Cerebellar cortex (tissue), 1 donor: ENCODE measurements around the gene RAB39A.

Experiments used
- DNase-seq: peaks from one replicate; pipeline ENCODE4 v3.0.0-alpha.2; 2015; ENCODE audit warnings: low spot score

Gene RAB39A

DNA sequence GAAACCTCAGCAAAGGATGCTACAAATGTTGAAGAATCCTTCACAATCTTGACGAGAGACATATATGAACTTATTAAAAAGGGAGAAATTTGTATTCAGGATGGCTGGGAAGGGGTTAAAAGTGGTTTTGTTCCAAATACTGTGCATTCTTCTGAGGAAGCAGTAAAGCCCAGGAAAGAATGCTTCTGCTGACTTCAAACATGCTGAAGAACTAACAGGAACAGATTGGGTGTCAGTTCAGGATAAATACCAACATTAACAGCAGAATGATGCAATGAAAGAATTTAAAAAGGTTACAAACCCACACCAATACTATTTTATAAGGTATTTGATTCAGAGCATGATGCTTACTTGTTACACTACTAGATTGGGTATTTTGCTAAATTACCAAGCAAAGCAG is 33.9 kb downstream of the RAB39A start:
- no peak for DNase-seq

DNA sequence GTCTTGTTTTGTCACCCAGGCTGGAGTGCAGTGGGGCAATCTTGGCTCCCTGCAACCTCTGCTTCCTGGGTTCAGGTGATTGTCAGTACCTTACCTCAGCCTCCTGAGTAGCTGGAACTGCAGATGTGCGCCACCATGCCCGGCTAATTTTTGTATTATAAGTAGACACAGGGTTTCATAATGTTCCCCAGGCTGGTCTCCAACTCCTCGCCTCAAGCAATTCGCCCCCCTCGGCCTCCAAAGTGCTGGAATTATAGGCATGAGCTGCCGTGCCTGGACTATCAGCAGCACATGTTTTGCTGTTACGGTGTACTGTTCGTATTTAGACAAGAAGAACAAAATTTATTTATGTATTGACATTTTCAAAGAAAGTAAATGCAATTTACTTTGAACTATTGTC is 34.8 kb downstream of the RAB39A start:
- DNase-seq = no peak

DNA sequence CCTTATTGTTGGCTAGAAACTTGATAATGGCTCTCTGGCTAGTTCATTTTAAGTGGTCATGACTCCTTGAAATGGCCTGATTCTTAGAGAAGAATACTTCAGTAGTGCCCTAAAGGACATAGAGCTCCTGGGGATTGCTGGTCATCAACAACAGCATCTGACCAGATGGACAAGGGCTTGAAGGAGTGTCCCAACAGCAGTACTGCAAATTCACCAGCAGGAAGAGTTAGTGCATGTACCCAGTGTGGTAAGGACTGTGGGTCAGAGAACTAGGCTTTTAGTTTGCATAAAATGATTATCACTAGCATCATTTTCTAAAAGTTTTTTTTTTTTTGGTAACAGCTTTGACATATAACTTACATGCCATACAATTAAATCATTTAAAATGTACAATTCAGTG is 41.0 kb downstream of the RAB39A start:
- DNase-seq = no peak

GRCh38 chr11:107970049-107970448 is 41.8 kb downstream of the RAB39A start:
- no peak for DNase-seq

- DNase-seq = no peak
Observed at GRCh38 chr11:107973641-107974040, 45.4 kb downstream of the RAB39A start.

- DNase-seq = no peak
Observed at GRCh38 chr11:107988397-107989158, 60.3 kb downstream of the RAB39A start.

- DNase-seq = no peak
Observed at GRCh38 chr11:107991868-107992414, 63.7 kb downstream of the RAB39A start.

GRCh38 chr11:107996006-107996776 is 67.9 kb downstream of the RAB39A start:
- DNase-seq = no peak

- DNase-seq = no peak
Observed at GRCh38 chr11:107998761-107999160, 70.5 kb downstream of the RAB39A start.

DNA sequence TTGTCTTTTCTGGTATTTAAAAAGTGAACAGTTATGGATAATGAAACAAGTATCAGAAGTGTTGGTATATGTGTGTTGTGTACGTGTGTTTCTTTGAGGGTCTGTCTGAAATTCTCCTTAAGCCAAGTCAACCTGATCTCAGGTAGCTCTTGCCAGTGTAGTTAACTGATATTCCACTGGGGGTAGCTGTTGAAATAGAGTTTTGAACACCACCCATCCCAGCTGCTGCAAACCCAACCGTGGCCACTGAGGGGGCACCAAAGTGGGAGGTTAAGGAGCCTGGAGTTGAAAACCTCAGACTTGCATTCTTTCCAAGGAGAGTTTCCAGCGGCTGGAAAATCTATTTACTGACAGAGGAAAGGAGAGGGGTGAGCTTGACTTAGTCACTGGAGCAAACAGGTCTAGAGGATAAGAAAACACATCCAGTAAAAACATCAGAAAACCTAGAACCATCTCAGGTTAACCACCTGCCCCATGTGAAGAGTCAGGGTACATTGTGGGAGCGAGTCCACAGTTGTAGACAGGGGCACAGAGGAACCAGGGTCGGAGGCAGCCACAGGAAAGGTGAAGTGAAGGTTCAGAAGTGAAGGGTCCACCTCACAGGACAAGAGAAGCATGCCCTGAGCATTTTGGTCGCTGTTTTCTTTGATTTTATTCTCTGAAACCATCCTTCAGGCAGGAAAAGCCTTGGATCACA is 71.7 kb downstream of the RAB39A start:
- DNase-seq = peak; percentile 66

DNA sequence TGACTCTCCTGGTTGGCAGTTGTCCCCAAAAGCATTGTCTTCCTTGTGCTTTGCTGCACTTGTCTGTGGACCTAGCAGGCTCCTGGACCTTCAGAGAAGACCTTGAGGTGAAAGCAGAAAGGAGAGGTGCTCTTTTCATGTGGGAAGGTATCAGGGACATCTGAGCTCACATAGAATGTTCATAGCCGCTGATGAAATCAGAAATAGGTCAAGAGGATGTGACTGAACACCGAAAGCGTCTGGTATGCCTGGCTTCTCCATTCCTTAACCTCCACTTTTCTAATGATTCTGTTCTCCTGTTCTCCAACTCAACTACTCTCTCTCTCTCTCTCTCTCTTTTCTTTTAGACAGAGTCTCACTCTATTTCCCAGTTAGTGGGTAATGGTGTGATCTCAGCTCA is 74.2 kb downstream of the RAB39A start:
- no peak for DNase-seq

GRCh38 chr11:108003623-108004022 is 75.4 kb downstream of the RAB39A start:
- DNase-seq = no peak

DNA sequence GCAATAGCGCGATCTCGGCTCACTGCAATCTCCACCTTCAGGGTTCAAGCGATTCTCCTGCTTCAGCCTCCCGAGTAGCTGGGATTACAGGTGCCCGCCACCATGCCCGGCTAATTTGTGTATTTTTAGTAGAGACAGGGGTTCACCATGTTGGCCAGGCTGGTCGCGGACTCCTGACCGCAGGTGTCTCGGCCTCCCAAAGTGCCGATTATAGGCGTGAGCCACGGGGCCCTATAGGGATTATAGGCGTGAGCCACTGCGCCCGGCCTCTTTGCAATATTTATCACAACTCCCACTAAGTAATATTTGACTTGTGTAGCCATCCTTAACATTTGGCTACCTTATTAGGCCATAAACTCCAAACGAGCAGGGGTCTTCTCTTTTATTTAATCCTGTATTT is 79.6 kb downstream of the RAB39A start:
- DNase-seq = no peak

- DNase-seq = peak; percentile 86
Observed at GRCh38 chr11:108008656-108009496, 80.6 kb downstream of the RAB39A start, which contains the start of gene CUL5. Gene CUL5 (plus strand): TSS chr11:108008898. CDS start chr11:108009349, 451 bp downstream.

DNA sequence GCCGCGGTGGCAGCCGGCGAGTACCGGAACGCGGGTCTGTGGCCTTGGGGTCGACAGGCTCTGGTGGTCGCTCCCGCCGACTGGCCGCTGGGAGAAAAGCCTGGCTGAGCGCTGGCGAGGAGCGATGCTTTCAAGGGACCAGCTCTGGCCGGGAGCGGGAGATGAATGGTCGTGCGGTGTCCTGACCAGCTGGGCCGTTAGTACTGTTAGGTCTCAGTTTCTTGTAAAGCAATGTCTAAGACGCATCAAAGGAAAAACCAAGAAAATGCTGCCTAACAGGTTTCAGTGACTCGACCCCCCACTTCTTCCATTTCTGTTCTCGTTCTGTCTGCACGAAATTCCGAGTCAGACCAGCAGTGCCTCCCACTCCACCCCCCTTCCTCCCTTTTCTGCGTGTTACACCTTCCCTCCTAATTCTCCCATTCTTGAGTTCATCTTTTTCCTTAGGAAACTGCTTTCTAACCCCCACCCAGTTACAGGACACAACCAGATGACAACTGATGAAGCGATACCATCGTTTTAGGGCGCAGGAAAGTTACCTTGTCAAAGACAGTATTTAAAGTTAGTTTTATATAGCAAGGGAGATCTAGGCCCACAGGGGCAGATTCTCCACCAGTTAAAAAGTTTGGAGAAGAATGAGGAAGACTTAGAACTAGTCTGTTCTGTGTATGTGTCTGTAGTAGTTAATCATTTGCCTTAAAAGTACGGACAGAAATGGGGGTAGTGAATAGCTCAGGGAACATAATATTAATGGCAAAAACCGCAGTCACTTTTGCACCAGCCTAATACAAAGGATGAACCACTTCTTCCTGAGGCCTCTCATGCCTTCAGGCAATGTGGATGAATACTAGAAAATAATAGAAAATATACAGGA is 81.5 kb downstream of the RAB39A start:
- peak; percentile 14 for DNase-seq

GRCh38 chr11:108012139-108012725 is 84.0 kb downstream of the RAB39A start:
- DNase-seq = no peak
